Measurements from ENCODE around the gene IGF1R.

IGF1R gene

DNA sequence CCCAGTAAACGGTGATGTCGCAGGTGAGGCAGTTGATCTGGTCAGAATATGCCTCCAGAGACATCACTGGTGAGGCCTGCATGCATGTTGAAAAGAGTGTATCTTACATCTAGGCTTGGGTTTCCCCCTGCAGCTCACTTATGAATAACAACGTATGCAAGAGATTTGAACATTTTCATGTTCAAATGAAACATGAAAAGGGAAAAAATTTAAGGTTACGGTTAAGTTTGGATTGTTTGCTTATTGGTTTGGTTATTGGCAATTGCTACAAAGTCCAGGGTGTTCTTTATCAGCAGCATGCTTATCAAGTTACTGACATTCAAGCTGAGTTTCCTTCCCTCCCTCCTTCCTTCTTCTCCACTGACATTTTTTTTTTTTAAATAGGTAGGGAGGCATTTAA is 123.2 kb downstream of the IGF1R start:
- DNase-seq (ENCODE audit: insufficient read length, low spot score): no peak
- FAIRE-seq: no peak

DNA sequence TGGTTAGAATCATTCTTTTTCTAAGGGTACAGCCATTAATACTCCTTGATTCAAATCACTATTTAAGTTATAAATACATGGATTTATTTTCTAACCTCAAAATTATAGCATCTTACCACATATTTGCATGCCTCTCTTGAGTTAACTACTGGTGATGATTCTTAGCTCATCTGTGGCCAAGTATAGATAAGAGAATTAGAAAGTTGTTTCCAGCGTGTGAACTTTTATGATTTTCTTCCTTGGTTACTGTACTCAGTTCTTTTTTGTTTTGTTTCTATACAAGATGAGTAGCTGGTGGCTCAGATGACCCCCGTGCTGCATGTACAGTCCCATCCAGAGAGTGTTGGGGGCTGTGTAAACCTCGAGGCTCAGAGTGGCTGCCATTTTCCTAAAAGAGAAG is 124.6 kb downstream of the IGF1R start:
- no peak for FAIRE-seq
- DNase-seq (ENCODE audit: insufficient read length, low spot score): no peak

DNA sequence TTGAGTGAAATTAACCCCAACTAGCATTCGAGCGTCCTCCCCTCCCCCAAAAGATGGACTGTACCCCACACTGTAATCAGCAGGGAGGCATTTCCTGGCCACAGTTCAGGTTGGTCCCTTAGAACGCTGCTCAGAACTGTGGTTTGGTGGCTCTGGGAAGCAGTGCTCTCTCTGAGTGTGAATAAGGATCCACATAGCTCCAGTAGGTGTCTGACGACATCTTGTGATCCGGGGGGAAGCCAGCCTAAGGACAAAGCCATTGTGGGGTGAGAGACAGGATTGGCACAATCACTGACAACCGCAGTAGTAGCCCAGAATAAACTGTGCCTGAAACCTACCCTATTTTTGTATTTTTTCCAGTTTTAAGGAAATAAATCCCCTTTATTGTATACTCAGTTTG is 125.3 kb downstream of the IGF1R start:
- DNase-seq (ENCODE audit: insufficient read length, low spot score) (no peak), FAIRE-seq (no peak)

DNA sequence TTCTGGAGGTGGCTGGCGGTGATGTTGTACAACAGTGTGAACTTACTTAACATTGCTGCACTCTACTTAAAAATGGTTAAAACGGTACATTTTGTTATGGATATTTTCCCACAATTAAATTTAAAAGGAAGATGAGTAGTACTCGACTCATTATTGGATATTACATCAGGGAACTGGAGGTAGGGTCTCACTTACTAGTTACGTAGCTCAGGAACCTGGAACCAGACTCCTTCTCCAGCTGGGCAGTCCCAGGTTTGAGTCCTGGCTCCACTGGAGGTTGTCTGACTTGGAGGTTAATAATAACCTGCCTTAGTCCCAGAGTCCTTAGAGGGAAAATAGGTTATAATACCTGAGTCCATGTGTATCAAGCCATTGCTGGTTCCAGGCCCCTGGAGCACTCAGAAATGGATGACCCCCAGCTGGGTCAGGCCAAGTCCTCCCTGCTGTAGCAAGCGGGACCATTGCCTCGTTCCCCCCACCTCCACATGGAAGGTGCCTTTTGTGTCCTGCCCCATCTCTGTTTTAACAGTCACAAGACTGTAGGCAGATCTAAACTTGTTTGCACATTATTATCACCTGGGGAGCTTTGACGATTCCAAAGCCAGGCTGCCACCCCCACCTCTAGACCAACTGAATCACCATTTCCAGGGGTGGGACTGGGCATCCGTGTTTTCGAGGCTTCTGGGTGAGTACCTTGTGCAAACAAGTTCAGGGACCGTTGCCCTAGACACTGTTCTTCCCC is 126.6 kb downstream of the IGF1R start:
- FAIRE-seq (no peak), DNase-seq (ENCODE audit: insufficient read length, low spot score) (no peak)

DNA sequence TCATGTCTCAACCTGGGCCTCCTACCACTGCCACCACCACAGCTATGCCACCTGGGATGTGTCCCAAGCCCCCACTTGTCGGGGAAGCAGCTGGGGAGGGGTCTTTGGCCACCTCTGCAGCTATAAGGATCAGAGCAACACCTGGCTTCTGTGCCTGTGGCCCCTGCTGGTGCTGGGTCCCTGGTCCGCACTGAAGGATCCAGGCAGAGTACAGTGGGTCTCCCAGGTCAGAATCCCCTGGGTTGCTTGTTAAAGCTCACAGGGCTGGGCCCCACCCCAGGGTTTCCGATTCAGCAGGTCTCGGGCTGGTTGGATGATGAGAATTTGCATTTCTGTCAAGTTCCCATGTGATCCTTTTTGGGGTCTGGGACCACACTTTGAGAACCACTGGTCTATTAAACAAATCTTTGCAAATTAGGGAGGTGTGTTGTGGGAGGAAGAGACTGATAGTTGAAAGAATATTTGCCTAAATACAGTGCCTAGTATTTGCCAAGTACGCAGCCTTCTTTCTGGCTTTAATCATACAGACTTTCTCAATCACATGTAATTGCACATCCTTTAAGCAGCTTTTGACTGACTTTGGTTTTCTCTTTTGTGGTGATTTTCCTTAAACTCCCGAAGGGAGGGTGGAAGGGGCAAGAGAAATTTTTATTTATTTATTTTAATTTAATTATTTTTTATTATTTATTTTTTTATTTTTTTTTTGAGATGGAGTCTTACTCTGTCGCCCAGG is 127.3 kb downstream of the IGF1R start:
- DNase-seq (ENCODE audit: insufficient read length, low spot score) (no peak), FAIRE-seq (no peak)

DNA sequence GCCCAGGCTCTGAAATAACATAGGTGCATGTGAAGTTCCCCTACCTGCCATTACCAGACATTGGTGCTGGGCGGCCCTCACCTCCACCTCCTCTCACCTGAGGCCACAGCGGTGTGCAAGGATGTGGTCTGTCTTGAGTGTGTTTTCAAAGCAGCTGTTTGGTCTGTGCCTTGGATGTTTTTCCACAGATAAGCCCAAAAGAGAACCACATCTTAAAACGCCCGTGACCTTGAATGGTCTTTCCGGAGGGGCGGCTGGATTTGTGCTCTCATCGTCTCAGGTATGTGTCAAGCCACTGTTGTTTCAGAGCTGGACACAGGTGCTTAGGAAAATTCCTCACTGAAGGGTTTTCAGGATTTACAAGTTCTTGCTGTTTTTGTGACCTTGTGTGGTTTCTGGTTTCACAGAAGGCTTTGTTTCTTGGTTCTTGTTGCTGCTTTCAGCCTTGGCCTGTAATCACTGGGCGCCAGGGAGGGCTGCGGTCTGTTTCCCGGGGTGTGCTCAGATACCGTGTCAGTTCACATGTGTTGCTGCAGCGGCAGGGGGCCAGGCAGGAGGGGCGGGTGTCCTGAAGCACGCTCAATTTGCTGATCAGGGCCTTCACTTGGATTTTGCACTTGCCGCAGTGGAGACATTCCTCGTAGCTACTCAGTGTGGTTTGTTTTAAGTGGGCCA is 128.4 kb downstream of the IGF1R start:
- FAIRE-seq (no peak), DNase-seq (ENCODE audit: insufficient read length, low spot score) (no peak)

DNA sequence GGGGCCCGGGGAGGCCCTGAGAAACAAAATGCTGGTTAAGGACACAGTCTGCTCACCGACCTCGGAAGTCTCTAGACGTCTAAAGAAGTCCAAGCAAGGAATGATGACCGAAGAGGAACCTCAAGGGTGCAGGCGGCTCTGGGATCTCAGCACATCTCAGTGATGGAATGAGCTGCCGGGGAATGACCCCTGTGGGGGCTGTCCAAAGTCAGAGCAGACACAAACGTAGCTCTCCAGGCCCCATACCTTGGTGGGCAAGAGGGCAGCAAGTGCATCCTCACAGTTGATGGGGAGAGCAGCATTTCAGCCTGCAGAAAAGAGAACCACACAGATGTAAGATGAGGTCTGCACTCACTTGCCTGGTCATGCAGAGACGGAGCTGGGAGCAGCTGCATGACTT is 129.1 kb downstream of the IGF1R start:
- FAIRE-seq: no peak

DNA sequence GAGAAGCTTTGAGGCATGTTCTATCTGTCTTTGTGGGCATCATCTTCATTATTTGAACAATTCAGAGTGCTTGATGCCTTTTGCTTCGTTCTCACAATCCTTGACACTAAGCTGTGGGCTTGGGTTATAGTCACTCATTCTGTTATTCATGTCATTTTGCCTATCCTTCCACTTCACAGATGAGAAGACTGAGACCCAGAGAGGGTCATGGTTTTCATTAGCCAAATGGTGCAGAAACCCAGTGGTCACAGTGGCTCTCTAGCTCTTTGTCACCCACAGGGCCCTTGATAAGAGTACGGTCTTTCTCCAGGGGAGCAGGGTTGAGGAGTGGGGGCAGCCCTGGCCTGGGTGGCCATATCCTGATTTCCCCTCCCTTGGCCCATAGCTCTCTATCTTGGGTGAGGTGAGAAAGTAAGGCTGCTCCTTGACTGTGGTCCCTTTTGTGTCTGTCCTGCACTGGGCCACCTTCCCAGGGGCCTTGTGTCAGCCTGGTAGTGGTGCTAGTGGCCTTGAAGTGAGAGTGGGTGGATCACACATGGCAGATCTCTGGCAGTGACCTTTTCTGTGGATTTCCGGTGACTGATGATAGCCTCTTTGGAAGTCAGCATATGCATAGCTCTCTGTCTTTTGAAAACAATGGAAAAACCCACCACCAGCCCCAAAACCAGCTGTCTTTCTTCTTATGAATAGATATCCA is 130.1 kb downstream of the IGF1R start:
- FAIRE-seq: no peak

More for the DNA sequence above, 129.1 kb downstream of the IGF1R start:
- no peak for DNase-seq (ENCODE audit: insufficient read length, low spot score)

DNA sequence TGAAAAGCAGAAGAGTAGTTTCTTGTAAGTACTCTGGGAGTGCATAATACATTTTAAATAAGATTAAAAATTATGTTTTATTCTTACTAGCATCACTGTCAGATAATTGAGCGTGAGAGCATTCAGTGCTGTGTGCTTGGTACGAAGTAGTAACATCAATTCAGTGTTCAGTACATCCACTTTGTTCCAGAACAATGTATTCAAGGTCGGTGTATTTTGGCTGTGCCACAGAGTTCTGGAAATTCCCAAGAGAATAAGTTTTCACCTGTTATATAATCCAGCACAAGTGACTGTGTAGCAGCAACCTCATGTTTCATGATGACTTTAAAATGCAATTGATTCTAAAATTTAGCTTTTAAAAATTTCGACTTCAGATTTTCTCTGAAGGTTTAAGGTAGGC is 130.6 kb downstream of the IGF1R start:
- no peak for DNase-seq (ENCODE audit: insufficient read length, low spot score)
- FAIRE-seq: no peak

More for the DNA sequence above, 130.1 kb downstream of the IGF1R start:
- DNase-seq (ENCODE audit: insufficient read length, low spot score): no peak

DNA sequence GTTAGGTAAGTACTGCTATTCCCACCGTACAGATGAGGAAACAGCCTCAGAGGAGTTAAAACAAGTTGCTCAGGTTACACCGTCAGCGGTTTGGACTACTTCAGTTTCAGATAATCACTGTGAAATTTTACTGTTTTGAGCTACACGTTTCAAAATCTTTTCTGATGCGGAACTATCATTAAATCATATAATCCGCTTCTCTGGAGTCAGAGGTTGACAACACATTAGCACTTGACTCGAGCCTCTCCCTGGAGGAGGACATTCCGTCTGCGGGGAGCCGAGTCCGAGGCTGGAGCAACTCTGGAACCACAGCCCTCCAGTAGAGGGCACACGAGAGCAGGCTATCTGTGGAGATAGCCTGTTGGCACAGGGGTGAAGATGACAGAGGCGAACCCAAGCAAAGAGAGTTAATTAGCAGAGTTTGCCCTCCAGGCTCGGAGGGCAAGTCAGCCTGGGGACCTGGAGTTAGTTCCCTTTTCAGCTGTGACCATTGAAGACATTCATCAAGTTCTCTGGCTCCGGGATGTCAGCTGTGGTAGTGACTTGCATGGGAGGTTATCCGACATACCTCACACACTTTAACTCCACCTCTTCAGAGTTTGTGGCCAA is 131.2 kb downstream of the IGF1R start:
- DNase-seq (ENCODE audit: insufficient read length, low spot score) (peak; percentile 54), FAIRE-seq (peak; percentile 18)

DNA sequence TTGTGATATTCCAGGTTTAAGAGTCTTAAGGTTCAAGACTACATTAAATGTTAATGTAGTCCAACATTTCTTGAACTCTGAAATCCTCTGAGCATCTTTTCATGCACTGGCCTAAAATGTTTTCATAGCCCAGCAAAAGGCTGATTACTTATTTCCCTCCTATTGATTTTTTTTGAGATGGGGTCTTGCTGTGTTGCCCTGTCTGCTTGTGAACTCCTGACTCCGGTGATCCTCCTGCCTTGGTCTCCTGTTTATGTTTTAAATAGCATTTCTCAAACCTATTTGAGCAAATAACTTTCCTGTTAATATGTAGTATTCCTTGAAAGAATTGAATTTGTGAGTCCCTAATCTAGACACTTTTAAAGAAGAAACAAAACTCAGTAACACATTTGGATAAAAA is 133.5 kb downstream of the IGF1R start:
- FAIRE-seq (no peak), DNase-seq (ENCODE audit: insufficient read length, low spot score) (no peak)

DNA sequence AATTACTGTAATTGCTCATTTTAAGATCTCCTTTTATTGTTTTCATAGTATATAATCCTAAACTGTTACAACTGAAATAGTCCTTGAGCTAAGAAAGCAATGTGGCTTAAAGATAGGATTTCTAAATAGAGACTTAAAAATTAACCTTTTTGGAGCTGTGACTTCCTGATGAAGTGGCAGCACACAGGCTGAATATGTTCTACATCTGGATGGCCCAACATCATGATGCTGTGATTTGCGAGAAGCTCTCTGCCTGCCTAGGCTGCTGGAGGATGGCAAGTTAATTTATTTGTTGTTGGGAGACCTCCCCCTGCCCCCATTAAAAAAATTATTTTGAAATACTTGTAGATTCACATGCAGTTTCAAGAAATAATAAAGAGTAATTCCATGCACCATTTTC is 134.5 kb downstream of the IGF1R start:
- FAIRE-seq (no peak), DNase-seq (ENCODE audit: insufficient read length, low spot score) (no peak)

DNA sequence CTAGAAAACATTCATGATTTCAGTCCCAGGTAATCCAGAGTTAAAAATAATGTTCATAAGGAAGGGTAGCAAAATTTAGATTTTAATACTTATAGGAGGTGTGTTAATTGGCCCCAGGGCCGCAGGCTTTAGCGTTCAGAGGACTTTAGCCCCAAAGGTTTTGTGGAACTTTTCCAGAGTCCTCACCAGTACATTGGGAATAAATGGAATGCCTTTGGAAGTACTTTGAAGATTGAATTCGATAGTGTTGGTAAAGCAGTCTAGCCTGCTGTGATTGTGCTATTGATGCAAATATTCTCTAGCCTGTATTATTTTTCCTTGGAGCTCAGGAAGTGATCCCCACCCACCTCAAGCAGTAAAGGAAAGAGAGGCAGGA is 137.1 kb downstream of the IGF1R start:
- DNase-seq (ENCODE audit: insufficient read length, low spot score) (no peak), FAIRE-seq (no peak)

DNA sequence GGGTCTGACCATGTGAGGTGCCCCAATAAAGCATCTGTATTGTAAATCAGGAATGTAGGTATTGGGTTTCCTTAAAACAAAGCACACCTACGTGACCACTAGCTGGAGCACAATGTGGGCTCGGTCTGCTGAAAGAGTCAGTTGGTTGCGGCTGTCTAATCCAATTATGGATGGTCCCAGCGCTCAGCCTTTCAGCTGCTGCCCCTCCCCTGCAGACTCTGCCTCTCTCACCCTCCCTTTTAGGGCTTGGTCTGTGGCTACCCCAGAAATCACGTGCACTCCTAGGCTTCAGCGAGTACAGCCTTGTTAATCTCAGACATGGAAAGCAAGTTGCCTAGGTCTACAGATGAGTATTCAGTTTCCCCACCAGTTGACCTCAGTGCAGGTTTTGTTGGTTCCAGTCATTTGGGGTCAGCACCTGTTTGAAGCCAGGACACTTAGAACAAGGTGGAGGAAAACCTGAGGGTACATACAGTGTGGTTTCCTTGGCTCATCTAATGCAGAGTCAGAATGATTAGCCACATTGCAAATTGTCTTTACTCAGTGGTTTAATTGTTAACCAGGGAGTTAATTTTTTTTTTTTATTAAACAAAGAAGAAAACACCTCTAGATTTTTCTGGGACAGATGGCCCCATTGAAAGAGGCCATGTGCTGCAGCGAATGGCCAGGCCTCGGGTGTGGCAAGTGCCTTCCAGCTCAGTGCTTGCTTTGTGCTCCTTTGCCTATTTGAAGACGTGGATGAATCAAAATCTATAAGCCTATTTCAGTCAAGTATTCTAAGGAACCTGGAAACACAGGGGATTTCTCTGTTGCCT is 137.7 kb downstream of the IGF1R start:
- FAIRE-seq (no peak), DNase-seq (ENCODE audit: insufficient read length, low spot score) (no peak)

DNA sequence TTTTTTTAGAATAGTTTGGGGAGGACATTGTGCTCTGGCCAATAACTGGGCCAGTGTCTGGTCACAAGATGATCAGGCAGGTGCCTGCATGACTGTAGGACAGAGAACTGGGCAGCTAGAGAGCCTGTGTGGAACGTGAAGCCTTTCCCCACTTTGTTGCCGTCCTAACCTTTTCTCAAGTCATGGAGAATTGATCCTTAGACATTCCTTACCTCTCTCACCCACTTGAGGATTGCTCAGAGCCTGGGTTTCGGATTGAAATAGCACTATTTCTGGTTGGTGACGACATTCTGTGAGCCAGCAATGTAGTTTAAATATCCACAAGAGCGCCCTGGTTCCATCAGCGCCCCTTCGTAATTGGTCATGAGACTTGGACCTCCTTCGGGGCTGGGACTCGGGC is 138.4 kb downstream of the IGF1R start:
- FAIRE-seq: no peak
- no peak for DNase-seq (ENCODE audit: insufficient read length, low spot score)

DNA sequence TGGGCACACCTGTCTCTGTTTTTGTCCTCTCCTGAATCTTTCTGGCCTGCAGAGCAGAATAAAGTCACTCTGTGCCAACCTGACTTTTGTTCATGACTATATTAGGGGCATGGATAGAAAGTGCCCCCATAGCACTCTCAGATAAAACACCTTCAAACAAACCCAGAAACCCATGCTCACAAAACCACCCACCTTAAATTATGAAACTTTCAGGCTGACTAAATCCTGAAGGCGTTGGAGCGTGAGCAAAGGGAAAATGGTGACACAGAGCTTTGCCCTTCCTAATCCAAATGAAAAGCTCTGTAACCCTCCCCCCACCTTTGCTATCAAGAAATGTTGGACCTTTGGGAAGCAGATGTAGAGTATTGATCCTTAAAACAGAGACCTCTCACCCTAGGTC is 138.9 kb downstream of the IGF1R start:
- FAIRE-seq (no peak), DNase-seq (ENCODE audit: insufficient read length, low spot score) (no peak)

DNA sequence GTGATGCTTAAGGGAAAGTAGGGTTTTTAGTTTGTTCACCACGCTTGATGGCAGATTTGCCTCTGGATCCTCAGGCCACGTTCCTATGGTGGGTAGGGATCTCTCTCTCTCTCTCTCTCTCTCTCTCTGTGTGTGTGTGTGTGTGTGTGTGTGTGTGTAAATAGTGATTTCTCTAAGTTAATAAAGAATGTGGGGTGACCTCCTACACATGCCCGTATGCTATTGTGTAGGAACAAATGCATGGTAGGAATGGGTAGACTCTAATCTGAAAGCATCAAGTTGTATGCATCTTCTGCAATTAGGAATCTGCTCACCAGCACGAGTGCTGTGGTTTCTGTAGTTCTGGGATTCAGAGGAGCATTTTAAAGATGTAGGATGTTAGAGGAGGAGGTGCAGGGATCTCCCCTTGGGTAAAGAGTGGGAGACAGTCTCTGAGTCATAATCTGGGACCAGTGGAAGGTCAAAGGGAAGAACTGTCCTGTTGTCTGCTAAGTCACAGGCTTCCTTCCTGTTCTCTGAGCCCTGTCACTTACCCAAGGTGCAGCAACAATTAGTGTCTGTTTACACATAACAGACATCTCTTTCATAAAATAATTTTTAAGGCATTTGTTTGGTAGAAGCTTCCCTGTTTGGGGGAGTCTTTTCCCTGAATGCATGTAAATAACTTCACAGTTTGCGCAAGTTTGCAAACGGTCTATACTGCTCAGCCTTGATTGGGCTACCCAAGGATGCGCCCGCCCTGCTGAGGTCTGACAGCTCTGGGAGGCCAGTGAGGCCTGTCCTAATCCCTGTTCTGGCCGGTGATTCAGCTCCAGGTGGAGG is 139.8 kb downstream of the IGF1R start:
- DNase-seq (ENCODE audit: insufficient read length, low spot score) (no peak), FAIRE-seq (no peak)

DNA sequence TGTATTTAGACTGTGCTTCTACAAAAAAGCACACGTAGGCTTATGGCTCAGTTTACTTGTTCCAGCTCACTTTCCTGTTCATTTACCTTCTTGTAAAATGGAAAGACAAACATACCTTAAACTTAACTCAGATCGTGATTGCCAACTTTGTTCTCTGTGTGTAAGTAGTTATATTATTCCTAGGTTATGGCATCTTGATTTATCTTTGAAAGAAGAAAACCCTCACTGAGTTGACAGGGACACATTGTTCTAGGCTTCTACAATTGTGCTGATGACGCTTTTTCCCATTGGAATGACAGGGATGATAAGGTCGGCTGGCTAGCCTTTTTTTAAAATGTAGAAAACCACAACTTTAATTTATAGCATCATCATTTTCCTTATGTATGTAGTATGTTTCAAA is 140.7 kb downstream of the IGF1R start:
- FAIRE-seq: no peak
- DNase-seq (ENCODE audit: insufficient read length, low spot score): no peak

DNA sequence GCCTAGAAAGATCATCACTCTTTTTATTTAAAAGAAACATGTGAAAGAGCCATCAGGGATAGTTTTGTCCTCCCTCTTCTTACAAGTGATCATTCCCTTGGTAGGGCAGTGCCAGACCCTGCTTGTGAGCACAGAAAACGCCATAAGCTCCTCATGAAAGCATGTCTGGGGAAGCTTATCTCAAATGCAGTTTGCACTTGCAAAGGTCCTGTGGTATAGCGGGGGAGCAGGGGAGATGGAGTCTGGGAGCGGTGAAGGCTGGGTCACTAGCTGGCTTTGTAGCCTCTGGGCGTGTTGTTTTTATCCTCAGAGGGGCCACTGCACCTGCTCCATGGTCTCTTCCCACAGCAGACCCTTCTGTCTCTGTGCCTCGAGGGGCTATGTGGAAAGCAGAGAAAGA is 141.9 kb downstream of the IGF1R start:
- FAIRE-seq: no peak

More for the DNA sequence above, 141.9 kb downstream of the IGF1R start:
- no peak for DNase-seq (ENCODE audit: insufficient read length, low spot score)
